ENCODE results near the gene TNFRSF8. TPM values are rescaled to one million over a fixed set of nuclear protein-coding genes. Genes with fewer than 3 reads are reported as not detected.
"Not testable (repeated sequence)": the region's sequence is repeated elsewhere in the genome, so short reads cannot be mapped to it uniquely, and the experiment has no call there.

The TNFRSF8 gene
- total and polyA plus RNA-seq, 2 donors (not counting 1 experiment from before 2014, with no cell fraction given), result 0.36 to 0.57 TPM

- peak overlapping the region; percentile 74 for H3K4me3 Mint-ChIP-seq
- Histone ChIP-seq H3K4me1 (ENCODE audit: control insufficient read depth in 2 of 2, insufficient read depth in 2 of 2, low read length in 2 of 2) (peaks cover 34 to 44% of the 10 kb centered on the region in 2 donors), H3K9ac (ENCODE audit: low read length) (peak overlapping the region; percentile 49), H3K4me2 (replicated peaks; ENCODE audit: low read depth, low read length, poor library complexity, severe bottlenecking) (peak overlapping the region; percentile 84), H3K4me3 (ENCODE audit: control extremely low read depth in 1 of 5, extremely low read depth in 1 of 5, insufficient read depth in 1 of 5, low read depth in 2 of 5, low read length in 4 of 5) (peak overlapping the region in 3 of 5 experiments; percentile 20 to 47 (median 32)), H2AFZ (ENCODE audit: insufficient read depth, low read depth, low read length, poor library complexity, severe bottlenecking) (peak overlapping the region; percentile 65), H3K27ac (ENCODE audit: low read length in 2 of 2) (peak overlapping the region; percentile 82 to 91)
- H3K4me1 Mint-ChIP-seq, result peaks cover 47% of the 10 kb centered on the region
- H3K27me3 Mint-ChIP-seq; H3K79me2 ChIP-seq (ENCODE audit: control insufficient read depth, insufficient read depth, low read length); H3K36me3 ChIP-seq (replicated peaks in 1 of 2; ENCODE audit: control extremely low read depth in 1 of 2, control insufficient read depth in 1 of 2, extremely low read depth in 1 of 2, insufficient read depth in 2 of 2, low read length in 1 of 2); H3K27me3 ChIP-seq (replicated peaks in 1 of 4; ENCODE audit: control extremely low read depth in 1 of 4, control insufficient read depth in 3 of 4, insufficient read depth in 4 of 4, low read length in 3 of 4); H3K9me3 ChIP-seq (ENCODE audit: control extremely low read depth in 1 of 3, control insufficient read depth in 2 of 3, insufficient read depth in 1 of 3, low read length in 2 of 3); H3K9me3 Mint-ChIP-seq (ENCODE audit: insufficient read depth); H4K20me1 ChIP-seq (ENCODE audit: control insufficient read depth, insufficient read depth, low read length, poor library complexity, severe bottlenecking): not testable (repeated sequence)
- peak overlapping the region; percentile 95 for H3K27ac Mint-ChIP-seq
- POLR2A ChIA-PET, result interaction anchor here (0.5 to 3.7 kb wide), 14 partner anchors 9 to 226 kb away, joined by 3 to 32 read pairs (median 6); partner anchors contain the start of gene MIIP
- CTCF ChIA-PET, result interaction anchor here (0.8 to 5.3 kb wide), 9 partner anchors 9 to 170 kb away, joined by 3 to 41 read pairs (median 4); no protein-coding TSS in a partner anchor
- ATAC-seq (ENCODE audit: low read depth), result peak; percentile 42
- WGBS (ENCODE audit: insufficient coverage), result 8% methylated on average over 2 of the region's 13 CpGs
- DNase-seq, result peak; percentile 68
- intact Hi-C loops (cut with micrococcal nuclease), result loop anchor here (1.0 to 5.0 kb wide), 2 partner anchors 21 to 37 kb away; partner anchors contain the start of gene MIIP
Observed at GRCh38 chr1:12039824-12040456, 23.2 kb upstream of the TNFRSF8 start.

- Histone ChIP-seq H4K20me1 (ENCODE audit: control insufficient read depth, insufficient read depth, low read length, poor library complexity, severe bottlenecking) (no peaks in the 10 kb centered on the region), H3K79me2 (ENCODE audit: control insufficient read depth, insufficient read depth, low read length) (no peaks in the 10 kb centered on the region), H3K27me3 (replicated peaks in 1 of 4; ENCODE audit: control extremely low read depth in 1 of 4, control insufficient read depth in 3 of 4, insufficient read depth in 4 of 4, low read length in 3 of 4) (no peaks in the 10 kb centered on the region), H3K4me1 (ENCODE audit: control insufficient read depth in 2 of 2, insufficient read depth in 2 of 2, low read length in 2 of 2) (peaks cover 40 to 50% of the 10 kb centered on the region in 2 donors), H3K4me2 (replicated peaks; ENCODE audit: low read depth, low read length, poor library complexity, severe bottlenecking) (peak overlapping the region; percentile 84), H2AFZ (ENCODE audit: insufficient read depth, low read depth, low read length, poor library complexity, severe bottlenecking) (peak overlapping the region; percentile 65), H3K9ac (ENCODE audit: low read length) (peak overlapping the region; percentile 49), H3K36me3 (replicated peaks in 1 of 2; ENCODE audit: control extremely low read depth in 1 of 2, control insufficient read depth in 1 of 2, extremely low read depth in 1 of 2, insufficient read depth in 2 of 2, low read length in 1 of 2) (no peaks in the 10 kb centered on the region), H3K27ac (ENCODE audit: low read length in 2 of 2) (peak overlapping the region; percentile 82 to 91), H3K4me3 (ENCODE audit: control extremely low read depth in 1 of 5, extremely low read depth in 1 of 5, insufficient read depth in 1 of 5, low read depth in 2 of 5, low read length in 4 of 5) (peak overlapping the region in 3 of 5 experiments; percentile 20 to 47 (median 32)), H3K9me3 (ENCODE audit: control extremely low read depth in 1 of 3, control insufficient read depth in 2 of 3, insufficient read depth in 1 of 3, low read length in 2 of 3) (peaks cover 0 to 2% (median 0%) of the 10 kb centered on the region in 3 donors)
- Mint-ChIP-seq H3K4me1 (peaks cover 52% of the 10 kb centered on the region), H3K9me3 (ENCODE audit: insufficient read depth) (no peaks in the 10 kb centered on the region), H3K27ac (peak overlapping the region; percentile 95), H3K4me3 (peak overlapping the region; percentile 74), H3K27me3 (no peaks in the 10 kb centered on the region)
- no peak for TF ChIP-seq EZH2 (IDR thresholded peaks at IDR 0.05; ENCODE audit: borderline replicate concordance, insufficient read depth, low read depth, low read length, poor library complexity, severe bottlenecking)
- no peak for TF ChIP-seq CTCF (IDR thresholded peaks at IDR 0.05)
- POLR2A ChIA-PET, result interaction anchor here (0.5 to 3.7 kb wide), 13 partner anchors 9 to 227 kb away, joined by 3 to 32 read pairs (median 6); partner anchors contain the start of gene MIIP
- DNase-seq, result peak; percentile 74
- CTCF ChIA-PET, result interaction anchor here (0.7 to 5.3 kb wide), 10 partner anchors 10 to 169 kb away, joined by 3 to 41 read pairs (median 4); no protein-coding TSS in a partner anchor
- intact Hi-C loops (cut with micrococcal nuclease), result loop anchor here (1.0 to 5.0 kb wide), 2 partner anchors 21 to 37 kb away; partner anchors contain the start of gene MIIP
- WGBS (ENCODE audit: insufficient coverage), result 22% methylated on average over 4 of the region's 6 CpGs
- peak; percentile 85 for ATAC-seq (ENCODE audit: low read depth)
Observed at GRCh38 chr1:12040457-12041051, 22.5 kb upstream of the TNFRSF8 start.

- WGBS (ENCODE audit: insufficient coverage), result 79% methylated on average over 15 of the region's 15 CpGs
- not testable (repeated sequence) for H3K36me3 ChIP-seq (replicated peaks in 1 of 2; ENCODE audit: control extremely low read depth in 1 of 2, control insufficient read depth in 1 of 2, extremely low read depth in 1 of 2, insufficient read depth in 2 of 2, low read length in 1 of 2); H4K20me1 ChIP-seq (ENCODE audit: control insufficient read depth, insufficient read depth, low read length, poor library complexity, severe bottlenecking); H3K79me2 ChIP-seq (ENCODE audit: control insufficient read depth, insufficient read depth, low read length); ATAC-seq (ENCODE audit: low read depth); H3K9me3 ChIP-seq (ENCODE audit: control extremely low read depth in 1 of 3, control insufficient read depth in 2 of 3, insufficient read depth in 1 of 3, low read length in 2 of 3); H3K9ac ChIP-seq (ENCODE audit: low read length); DNase-seq; H3K4me3 Mint-ChIP-seq; H2AFZ ChIP-seq (ENCODE audit: insufficient read depth, low read depth, low read length, poor library complexity, severe bottlenecking); H3K9me3 Mint-ChIP-seq (ENCODE audit: insufficient read depth); H3K27ac ChIP-seq (ENCODE audit: low read length in 2 of 2); H3K27me3 Mint-ChIP-seq; H3K4me3 ChIP-seq (ENCODE audit: control extremely low read depth in 1 of 5, extremely low read depth in 1 of 5, insufficient read depth in 1 of 5, low read depth in 2 of 5, low read length in 4 of 5); H3K4me2 ChIP-seq (replicated peaks; ENCODE audit: low read depth, low read length, poor library complexity, severe bottlenecking); H3K27me3 ChIP-seq (replicated peaks in 1 of 4; ENCODE audit: control extremely low read depth in 1 of 4, control insufficient read depth in 3 of 4, insufficient read depth in 4 of 4, low read length in 3 of 4)
- POLR2A ChIA-PET, result interaction anchor here (0.6 kb wide), 1 partner anchor 18 kb away, joined by 4 read pairs; no protein-coding TSS in a partner anchor
- peaks cover 58 to 69% of the 10 kb centered on the region in 2 donors for H3K4me1 ChIP-seq (ENCODE audit: control insufficient read depth in 2 of 2, insufficient read depth in 2 of 2, low read length in 2 of 2)
- CTCF ChIA-PET, result interaction anchor here (1.4 to 4.5 kb wide), 2 partner anchors 12 to 35 kb away, joined by 5 to 23 read pairs; no protein-coding TSS in a partner anchor
- H3K4me1 Mint-ChIP-seq, result peaks cover 42% of the 10 kb centered on the region
- intact Hi-C loops (cut with micrococcal nuclease), result loop anchor here (5.0 kb wide), 1 partner anchor 33 kb away; no protein-coding TSS in a partner anchor
- peak overlapping the region; percentile 85 for H3K27ac Mint-ChIP-seq
Observed at GRCh38 chr1:12044187-12044877, 18.8 kb upstream of the TNFRSF8 start.
